G401.6 (cell line): ENCODE data around the gene ROM1.
"Not testable (repeated sequence)": the region's sequence is repeated elsewhere in the genome, so short reads cannot be mapped to it uniquely, and the experiment has no call there.

Experiments
- FAIRE-seq: peaks from 2 replicates; lab custom pipeline; 2012; peaks lifted over from hg19 to GRCh38; lab: Jason Lieb, UNC

The ROM1 gene

DNA sequence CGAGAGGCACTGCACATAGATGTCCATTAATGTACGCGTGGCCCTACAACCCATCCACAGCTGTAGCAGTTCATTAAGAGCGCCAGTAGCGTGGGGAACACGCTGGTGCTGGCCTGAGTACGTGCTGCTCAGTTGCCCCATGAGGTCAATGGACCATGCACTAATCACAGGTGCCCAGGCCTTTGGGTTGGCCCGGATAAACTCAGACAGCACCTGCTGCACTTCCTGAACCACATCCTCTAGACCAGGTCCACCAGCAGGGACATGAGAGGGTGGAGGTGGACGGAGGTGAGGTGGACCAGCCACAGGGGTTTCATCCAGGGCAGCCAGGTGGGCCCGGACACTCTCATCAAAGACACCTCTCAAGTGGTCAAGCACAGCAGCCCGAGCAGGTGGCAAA, 36.4 kb downstream of the ROM1 start:
- FAIRE-seq, result no peak

DNA sequence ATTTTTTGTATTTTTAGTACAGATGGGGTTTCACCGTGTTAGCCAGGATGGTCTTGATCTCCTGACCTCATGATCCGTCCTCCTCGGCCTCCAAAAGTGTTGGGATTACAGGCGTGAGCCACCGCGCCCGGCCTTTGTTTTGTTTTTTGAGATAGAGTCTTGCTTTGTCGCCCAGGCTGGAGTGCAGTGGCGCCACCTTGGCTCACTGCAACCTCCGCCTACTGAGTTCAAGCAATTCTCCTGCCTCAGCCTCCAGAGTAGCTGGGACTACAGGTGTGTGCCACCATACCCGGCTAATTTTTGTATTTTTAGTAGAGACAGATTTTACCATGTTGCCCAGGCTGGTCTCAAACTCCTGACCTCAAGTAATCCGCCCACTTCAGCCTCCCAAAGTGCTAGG, 37.2 kb downstream of the ROM1 start:
- not testable (repeated sequence) for FAIRE-seq

DNA sequence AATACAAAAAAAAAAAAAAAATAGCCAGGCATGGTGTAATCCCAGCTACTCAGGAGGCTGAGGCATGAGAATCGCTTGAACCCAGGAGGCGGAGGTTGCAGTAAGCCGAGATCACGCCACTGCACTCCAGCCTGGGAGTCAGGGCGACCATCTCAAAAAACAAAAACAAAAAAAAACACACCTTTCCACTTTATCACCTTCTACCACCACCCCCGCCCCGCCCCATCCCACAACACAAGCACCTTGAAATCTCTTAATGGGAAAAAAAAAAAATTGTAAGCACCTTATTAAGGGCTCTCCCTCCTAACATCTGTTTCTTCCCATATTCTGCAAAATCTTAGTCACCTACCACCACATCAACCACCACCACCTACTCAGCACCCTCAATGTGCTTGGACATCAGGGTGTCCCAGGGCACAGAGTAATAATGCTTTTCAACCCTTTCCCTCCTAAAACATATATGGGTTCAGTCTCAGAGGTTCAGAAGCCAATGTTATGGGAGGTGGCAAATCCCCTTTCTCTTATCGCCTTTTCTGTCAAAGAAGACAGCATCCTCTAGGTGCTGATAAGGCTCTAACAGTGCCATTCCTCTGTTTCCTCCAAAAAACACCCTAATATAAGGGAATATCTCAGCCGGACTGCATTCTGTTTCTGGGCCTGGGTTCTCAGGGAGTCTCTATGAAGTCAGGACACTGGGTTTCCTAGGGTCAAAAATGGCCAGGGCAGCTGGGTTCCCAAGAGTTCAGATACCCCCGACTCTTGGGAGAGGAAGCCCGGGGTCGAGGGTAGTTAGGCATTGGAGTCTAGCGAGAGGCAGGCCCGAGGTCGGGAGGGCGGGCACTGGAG, 39.3 kb downstream of the ROM1 start:
- FAIRE-seq, result no peak

DNA sequence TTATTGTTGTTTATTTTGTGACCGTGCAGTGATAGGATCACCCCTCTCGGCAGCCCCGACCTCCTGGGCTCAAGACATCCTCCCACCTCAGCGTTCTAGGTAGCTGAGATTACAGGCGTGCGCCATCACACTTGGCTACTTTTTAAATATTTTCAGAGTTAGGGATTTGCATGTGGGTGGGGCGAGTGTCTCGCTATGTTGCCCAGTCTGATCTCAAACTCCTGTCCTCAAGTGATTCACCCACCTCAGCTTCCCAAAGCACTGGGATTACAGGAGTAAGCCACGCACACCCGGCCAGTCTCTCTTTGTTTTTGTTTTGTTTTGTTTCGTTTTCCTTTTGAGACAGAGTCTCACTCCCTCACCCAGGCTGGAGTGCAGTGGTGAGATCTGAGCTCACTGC, 41.2 kb downstream of the ROM1 start:
- no peak for FAIRE-seq

DNA sequence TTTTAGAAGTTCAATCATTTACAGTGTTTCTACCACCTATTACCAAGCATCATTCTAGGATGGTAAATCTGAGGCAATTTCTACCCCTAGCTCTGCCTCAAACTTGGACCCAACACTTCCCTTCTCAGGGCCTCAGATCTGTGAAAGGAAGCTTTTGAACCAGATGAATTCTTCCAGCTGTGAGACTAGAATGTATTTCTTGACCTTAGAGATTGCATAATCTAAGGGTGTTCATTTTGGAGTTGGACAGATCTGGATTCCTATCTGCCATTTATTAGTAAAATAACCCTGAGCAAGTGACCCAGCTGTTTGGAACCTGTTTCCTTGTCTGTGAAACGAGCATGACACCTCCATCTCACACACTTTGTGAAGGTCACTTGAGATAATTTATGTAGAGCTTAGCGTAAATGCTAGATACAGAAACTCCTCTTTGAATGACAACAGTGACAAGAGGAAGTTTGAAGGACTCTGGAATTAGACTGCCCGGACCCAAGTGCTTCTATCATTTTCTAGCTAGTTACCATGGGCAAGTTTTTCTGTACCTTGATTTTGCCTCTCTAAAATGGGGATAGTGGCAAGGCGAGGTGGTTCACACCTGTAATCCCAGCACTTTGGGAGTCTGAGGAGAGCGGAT, 43.9 kb downstream of the ROM1 start:
- no peak for FAIRE-seq

DNA sequence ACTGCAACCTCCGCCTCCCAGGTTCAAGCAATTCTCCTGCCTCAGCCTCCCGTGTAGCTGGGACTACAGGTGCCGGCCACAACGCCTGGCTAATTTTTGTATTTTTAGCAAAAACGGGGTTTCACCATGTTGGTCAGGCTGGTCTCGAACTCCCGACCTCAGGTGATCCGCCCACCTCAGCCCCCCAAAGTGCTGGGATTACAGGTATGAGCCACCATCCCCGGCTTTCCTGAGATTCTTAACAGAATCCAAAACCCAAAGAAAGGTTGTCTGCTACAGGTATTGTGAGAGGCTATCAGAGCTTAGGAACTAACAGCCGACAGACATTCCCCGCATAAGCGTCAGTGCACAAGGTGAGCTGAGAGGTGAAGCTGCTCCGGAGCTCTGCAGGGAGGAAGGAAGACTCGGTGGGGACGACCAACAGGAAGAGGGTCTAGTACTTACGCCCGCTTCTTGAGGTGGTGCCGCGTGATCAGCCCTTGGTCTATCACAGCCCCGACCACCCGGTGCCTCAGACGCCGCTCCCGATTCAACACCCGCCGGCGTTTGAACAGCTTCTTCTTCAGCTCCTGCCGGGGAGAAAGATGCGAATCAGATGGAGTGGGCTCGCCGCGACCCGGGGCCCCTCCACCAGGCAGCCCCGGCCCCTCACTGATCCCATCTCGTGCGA, 51.5 kb downstream of the ROM1 start:
- FAIRE-seq, result no peak
